ENCODE data around the gene LMNTD1.
"Not testable (repeated sequence)": the region's sequence is repeated elsewhere in the genome, so short reads cannot be mapped to it uniquely, and the experiment has no call there.

Gene LMNTD1

DNA sequence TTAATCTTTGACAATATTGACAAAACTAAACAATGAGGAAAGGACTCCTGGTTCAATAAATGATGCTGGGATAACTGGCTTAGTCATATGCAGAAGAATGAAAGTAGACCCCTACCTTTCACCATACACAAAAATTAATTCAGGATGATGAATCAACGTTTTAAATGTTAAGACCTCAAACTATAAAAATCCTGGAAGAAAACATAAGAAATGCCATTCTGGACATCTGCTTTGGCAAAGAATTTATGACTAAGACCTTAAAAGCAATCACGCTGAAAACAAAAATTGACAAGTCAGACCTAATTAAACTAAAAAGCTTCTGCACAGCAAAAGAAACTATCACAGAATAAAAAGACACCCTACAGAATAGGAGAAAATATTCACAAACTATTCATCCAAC lies 97.4 kb downstream of the LMNTD1 start:
- in situ Hi-C loops (cut with HindIII; ENCODE audit: low pct_ligation_motif_present, low pct_unique_long_range_greater_than_20kb, low sequenced_read_pairs) = no loop called here
- no peak for DNase-seq

DNA sequence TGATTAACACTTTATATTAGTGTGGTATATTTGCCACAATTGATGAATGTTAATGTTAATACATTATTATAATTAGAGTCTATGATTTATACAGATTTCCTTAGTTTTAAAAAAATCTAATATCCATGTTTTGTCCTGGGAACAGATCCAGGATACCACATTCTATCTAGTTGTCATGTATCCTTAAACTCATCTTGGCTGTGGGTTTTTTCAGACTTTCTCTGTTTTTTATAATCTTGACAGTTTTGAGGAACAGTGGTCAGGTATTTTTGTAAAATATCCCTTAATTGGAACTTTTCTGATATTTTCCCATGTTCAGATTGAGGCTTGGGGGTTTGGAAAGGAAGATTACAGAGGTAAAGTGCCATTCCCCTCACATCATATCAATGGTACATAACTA lies 104.1 kb downstream of the LMNTD1 start:
- in situ Hi-C loops (cut with HindIII; ENCODE audit: low pct_ligation_motif_present, low pct_unique_long_range_greater_than_20kb, low sequenced_read_pairs) = no loop called here
- no peak for DNase-seq

DNA sequence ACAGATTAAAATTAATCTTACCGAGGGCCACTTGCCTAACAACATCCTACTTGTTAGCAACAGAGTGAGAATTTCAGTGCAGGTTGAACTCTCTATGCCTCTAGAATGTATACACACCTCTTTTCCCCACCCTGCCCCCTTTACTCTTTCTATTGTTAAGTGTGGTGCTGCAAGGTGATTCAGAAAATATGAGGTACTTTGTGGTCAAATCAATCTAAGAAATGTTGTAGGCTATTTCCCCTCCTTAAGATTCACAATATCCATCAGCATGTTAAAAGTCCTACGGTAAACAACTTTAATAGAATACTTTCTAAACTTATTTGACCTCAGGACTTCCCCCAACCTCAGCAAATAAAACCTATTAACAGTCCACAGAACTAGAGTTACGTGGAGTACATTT lies 106.0 kb downstream of the LMNTD1 start:
- in situ Hi-C loops (cut with HindIII; ENCODE audit: low pct_ligation_motif_present, low pct_unique_long_range_greater_than_20kb, low sequenced_read_pairs) = no loop called here

DNA sequence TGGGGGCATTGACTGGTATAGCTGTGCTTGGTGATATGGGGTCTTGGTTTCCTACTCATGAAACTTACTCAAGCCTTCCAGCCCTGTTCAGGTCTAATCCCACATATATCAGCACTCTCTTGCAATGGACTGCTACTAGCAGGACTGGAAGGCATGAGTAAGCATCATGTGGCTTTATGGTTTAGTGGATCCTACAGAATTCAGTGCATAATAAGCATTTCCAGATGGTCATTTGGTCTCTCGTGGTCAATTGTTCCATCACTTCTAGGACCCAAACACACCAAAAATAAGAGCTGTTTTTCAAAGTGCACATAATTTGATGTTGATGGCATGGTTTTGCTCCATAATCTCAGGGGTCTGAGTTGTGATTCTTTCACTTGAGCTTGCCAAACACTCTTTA lies 114.4 kb downstream of the LMNTD1 start:
- DNase-seq = peak; percentile 27
- in situ Hi-C loops (cut with HindIII; ENCODE audit: low pct_ligation_motif_present, low pct_unique_long_range_greater_than_20kb, low sequenced_read_pairs) = no loop called here

More for the DNA sequence above, 106.0 kb downstream of the LMNTD1 start:
- no peak for DNase-seq

DNA sequence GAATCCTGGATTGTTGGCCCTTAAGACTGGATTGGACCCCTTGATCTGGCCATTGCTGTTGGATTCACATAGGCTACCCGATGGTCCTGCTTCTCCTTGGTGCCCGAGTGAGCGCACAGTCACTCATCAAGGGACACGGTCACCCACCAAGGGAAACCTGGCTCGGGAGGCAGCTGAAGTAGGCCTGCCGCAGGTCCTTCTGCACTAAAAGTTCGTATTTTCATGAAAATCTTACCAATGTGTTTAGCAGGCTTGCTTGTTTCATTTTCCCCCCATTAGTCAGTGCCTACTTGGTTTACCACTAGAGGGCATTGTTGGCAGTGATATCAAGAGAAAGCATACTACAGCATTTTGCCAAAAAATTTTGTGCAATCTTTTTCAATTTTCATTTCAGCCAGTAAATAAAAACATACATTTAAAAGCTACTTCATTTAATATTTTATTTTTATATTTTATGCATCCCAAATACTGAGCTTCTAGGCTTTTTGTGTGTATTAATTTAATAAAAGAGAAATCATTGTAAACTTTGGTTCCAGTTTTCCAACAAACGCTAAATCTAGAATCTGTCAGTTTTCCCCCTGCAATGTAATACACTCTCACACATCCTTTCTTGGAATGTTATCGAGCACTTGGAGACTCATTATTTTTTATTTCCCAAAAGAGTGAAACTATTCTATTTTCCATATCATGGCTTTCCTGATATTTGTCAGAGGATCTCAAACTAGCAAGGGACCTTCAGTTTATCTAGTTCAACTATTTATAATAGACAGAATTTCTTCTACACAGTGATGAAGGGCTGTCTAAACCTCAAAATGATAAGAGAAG lies 116.7 kb downstream of the LMNTD1 start:
- DNase-seq = peak; percentile 87
- in situ Hi-C loops (cut with HindIII; ENCODE audit: low pct_ligation_motif_present, low pct_unique_long_range_greater_than_20kb, low sequenced_read_pairs) = no loop called here

DNA sequence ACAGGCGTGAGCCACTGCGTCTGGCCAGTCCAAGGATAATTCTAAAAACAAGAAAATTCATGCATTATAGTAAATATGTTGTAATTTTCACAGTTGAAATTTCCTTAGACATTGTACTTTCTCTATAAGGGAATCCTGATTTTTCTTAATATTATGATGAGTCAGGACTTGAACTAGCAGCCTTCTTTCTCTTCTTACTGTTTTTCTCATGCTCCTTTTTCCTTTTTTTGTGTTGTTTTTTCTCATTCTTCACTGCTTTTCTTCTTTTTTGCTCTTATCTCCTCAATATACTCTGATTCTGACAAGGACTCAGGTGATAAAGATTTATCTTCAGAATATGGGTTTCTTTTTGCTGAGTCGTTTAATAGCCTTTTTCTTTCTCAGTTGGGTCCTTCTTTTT lies 117.7 kb downstream of the LMNTD1 start:
- in situ Hi-C loops (cut with HindIII; ENCODE audit: low pct_ligation_motif_present, low pct_unique_long_range_greater_than_20kb, low sequenced_read_pairs) = no loop called here

DNA sequence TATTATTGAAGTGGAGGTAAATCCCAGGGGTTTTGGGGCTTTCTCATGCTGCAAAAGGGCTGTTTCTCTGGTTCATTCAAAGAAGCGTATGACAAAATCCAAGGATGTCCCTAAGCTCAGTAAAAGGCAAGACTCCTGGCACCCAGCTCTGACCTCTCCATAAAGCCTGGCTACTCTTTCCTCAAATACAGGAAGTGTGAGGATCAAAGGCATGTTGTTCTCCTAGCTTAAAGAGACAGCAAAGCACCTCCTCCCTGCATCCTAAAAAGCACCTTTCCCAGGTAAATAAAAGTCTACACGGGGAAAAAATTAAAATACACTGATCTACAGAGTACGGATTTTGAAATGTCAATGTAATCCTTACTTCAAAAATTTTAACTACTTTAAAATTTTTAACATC lies 118.6 kb downstream of the LMNTD1 start:
- in situ Hi-C loops (cut with HindIII; ENCODE audit: low pct_ligation_motif_present, low pct_unique_long_range_greater_than_20kb, low sequenced_read_pairs) = no loop called here
- peak; percentile 25 for DNase-seq

More for the DNA sequence above, 117.7 kb downstream of the LMNTD1 start:
- DNase-seq = no peak

DNA sequence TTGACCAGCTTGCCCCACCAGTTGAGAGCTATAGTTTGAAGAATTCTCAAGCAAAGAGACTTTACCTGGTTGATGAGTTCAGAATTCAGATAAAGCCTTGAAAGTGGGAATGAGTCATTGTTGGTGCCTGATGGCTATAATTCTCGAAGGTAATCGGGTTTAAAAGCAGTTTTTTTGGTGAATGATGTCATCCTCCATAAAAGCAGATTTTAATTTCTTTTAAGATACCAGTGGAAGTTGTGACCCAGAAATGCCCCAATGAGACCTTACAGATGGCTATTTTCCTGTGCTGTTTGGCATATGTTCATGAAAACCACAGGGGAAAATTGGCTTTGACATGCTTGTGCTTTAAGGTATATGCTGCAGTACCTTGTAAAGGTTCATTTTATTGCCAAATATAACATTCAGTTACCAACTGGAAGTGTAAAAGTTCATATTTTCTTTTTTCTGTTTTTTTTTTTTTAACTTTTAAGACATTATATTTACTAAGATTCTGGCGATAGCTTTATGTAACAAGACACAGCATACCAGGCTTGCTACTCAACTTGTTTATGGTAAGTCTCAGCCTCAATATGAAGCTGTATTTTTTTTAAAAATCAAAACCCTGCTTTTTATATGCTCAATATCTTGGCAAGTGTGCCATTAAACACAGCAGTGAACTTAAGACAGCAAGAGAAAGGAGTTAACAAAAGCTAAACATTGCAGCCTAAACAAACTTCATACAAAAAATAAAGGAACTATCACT lies 119.3 kb downstream of the LMNTD1 start:
- peak; percentile 24 for DNase-seq
- in situ Hi-C loops (cut with HindIII; ENCODE audit: low pct_ligation_motif_present, low pct_unique_long_range_greater_than_20kb, low sequenced_read_pairs) = no loop called here

DNA sequence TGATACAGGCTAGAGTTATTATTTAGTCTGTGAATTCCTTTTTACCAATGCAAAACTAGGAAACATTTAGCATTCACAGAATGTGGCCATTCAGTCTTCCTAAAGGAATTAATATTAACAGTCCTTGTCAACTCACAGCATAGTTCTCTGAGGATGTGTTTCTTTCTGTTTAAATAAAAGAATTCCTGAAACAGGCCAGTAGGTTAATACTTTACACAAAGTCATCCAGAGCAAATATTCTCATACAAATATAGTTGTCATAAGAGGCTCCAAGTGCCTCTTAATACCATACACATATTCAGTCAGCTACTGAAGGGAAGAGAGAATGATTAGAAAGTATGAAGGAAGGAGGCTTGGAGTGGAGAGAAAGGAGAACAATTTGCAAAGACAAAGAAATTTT lies 120.1 kb downstream of the LMNTD1 start:
- no peak for DNase-seq
- in situ Hi-C loops (cut with HindIII; ENCODE audit: low pct_ligation_motif_present, low pct_unique_long_range_greater_than_20kb, low sequenced_read_pairs) = no loop called here

DNA sequence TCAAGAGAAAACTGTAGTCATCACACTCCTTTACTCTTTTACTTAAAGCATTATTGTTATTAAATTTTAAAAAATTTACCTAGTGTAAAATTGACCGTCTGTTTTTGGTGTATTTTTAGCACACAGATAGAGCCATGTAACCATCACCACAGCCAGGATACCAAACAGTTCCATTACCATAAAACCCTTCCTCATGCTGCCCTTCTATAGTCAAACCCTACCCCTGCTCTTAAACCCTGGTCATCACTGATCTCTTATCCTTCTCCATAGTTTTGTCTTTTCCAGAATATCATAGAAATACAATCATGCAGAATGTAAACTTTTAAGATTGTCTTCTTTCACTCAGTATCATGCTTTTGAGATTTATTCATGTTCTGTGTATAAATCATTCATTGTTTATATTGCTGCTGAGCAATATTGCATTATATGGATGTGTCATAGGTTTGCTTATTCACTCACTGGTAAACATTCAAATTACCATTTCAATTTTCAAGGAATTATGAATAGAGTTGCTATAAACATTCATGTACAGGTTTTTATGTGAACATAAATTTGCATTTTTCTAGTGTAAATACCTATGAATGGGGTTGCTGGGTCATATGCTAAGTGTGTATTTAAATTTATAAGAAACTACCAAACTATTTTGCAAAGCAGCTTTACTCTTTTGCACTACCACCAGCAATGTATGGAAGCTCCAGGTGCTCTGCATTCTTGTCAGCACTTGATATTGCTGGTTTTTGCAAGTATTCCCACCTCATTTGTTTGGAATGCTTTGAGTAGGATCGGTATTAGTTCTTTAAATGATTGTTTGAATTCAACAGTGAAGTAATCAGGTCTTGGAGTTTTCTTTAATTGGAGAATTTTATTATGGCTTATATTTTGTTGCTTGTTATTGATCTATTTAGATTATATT lies 125.5 kb downstream of the LMNTD1 start:
- in situ Hi-C loops (cut with HindIII; ENCODE audit: low pct_ligation_motif_present, low pct_unique_long_range_greater_than_20kb, low sequenced_read_pairs) = no loop called here
- no peak for DNase-seq

DNA sequence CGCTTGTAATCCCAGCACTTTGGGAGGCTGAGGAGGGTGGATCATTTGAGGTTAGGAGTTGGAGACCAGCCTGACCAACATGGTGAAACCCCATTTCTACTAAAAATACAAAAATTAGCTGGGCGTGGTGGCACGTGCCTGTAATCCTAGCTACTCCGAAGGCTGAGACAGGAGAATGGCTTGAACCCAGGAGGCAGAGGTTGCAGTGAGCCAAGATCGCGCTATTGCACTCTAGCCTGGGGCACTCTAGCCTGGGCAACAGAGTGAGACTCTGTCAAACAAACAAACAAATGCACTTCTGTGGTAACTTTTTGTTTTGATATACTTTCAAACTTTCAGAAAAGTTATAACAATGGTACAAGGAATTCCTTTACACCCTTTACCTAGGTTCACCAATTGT lies 126.3 kb downstream of the LMNTD1 start:
- in situ Hi-C loops (cut with HindIII; ENCODE audit: low pct_ligation_motif_present, low pct_unique_long_range_greater_than_20kb, low sequenced_read_pairs) = not testable (repeated sequence)

More for the DNA sequence above, 126.3 kb downstream of the LMNTD1 start:
- not testable (repeated sequence) for DNase-seq

Measured in ACHN (cell line).